Neuronal stem cell (in vitro differentiated cells): ENCODE measurements around the gene CA14.

Experiments
- DNase-seq: peaks from one replicate; pipeline ENCODE4 v3.0.0-alpha.2; 2013; ENCODE audit warnings: low spot score
- H2AFZ ChIP-seq: one replicate; pipeline ENCODE4 v1.6.1; 2013; ENCODE audit warnings: mild to moderate bottlenecking, low read length, inconsistent platforms
- H2AK5ac ChIP-seq: 2 replicates; pipeline ENCODE4 v1.6.1; 2013; ENCODE audit warnings: low read depth, mild to moderate bottlenecking, inconsistent platforms, low read length, moderate library complexity, mixed read lengths
- H2BK120ac ChIP-seq: 2 replicates; pipeline ENCODE4 v1.6.1; 2013; ENCODE audit warnings: low read depth, mild to moderate bottlenecking, inconsistent platforms, low read length, moderate library complexity, mixed read lengths
- H2BK12ac ChIP-seq: one replicate; pipeline ENCODE4 v1.6.1; 2013; ENCODE audit warnings: low read length, inconsistent platforms
- H2BK15ac ChIP-seq: 2 replicates; pipeline ENCODE4 v1.6.1; 2013; ENCODE audit warnings: mild to moderate bottlenecking, low read length, inconsistent platforms, mixed read lengths
- H2BK5ac ChIP-seq: one replicate; pipeline ENCODE4 v1.6.1; 2013; ENCODE audit warnings: inconsistent platforms, mild to moderate bottlenecking, low read length, moderate library complexity
- H3K14ac ChIP-seq: one replicate; pipeline ENCODE4 v1.6.1; 2013; ENCODE audit warnings: low read length, inconsistent platforms
- H3K18ac ChIP-seq: 2 replicates; pipeline ENCODE4 v1.6.1; 2013; ENCODE audit warnings: low read length, inconsistent platforms
- H3K23ac ChIP-seq: 2 replicates; pipeline ENCODE4 v1.6.1; 2013; ENCODE audit warnings: low read depth, mild to moderate bottlenecking, mixed read lengths, low read length, inconsistent platforms; ENCODE audit not compliant: poor library complexity
- H3K27ac ChIP-seq: replicated peaks from 3 replicates; pipeline ENCODE4 v1.5.1; 2013; ENCODE audit warnings: low read length, inconsistent platforms
- H3K27me3 ChIP-seq, 3 experiments: 2 replicates each; pipeline ENCODE4 v1.6.1; 2013; ENCODE audit warnings: low read length in 3 of 3, mild to moderate bottlenecking in 2 of 3, inconsistent platforms in 1 of 3, low read depth in 1 of 3, mixed read lengths in 1 of 3, moderate library complexity in 1 of 3; ENCODE audit not compliant: control insufficient read depth in 3 of 3, insufficient read depth in 3 of 3
- H3K36me3 ChIP-seq, 2 donors: replicated peaks in 1 of 2; 2 replicates each; pipeline ENCODE4 v1.6.1; 2013; ENCODE audit warnings: low read length in 2 of 2; ENCODE audit not compliant: control insufficient read depth in 2 of 2, insufficient read depth in 2 of 2
- H3K4ac ChIP-seq: 2 replicates; pipeline ENCODE4 v1.6.1; 2013; ENCODE audit warnings: inconsistent platforms, mild to moderate bottlenecking, low read length, moderate library complexity
- H3K4me1 ChIP-seq, 2 donors: 1 replicate in 1 of 2; 2 replicates in 1 of 2; pipeline ENCODE4 v1.6.1; 2013; ENCODE audit warnings: low read length in 2 of 2, low read depth in 1 of 2; ENCODE audit not compliant: control insufficient read depth in 2 of 2, insufficient read depth in 1 of 2
- H3K4me2 ChIP-seq: one replicate; pipeline ENCODE4 v1.6.1; 2013; ENCODE audit warnings: mild to moderate bottlenecking, low read length, inconsistent platforms; ENCODE audit not compliant: insufficient read depth, poor library complexity, severe bottlenecking
- H3K4me3 ChIP-seq, 2 donors: 2 replicates each; pipeline ENCODE4 v1.5.1; 2013; ENCODE audit warnings: low read length in 2 of 2, mild to moderate bottlenecking in 2 of 2, inconsistent platforms in 1 of 2, moderate library complexity in 1 of 2
- H3K79me1 ChIP-seq: one replicate; pipeline ENCODE4 v1.6.1; 2013; ENCODE audit warnings: low read depth, mild to moderate bottlenecking, inconsistent platforms, low read length, moderate library complexity
- H3K9ac ChIP-seq: one replicate; pipeline ENCODE4 v1.6.1; 2013; ENCODE audit warnings: mild to moderate bottlenecking, low read depth, low read length, inconsistent platforms; ENCODE audit not compliant: poor library complexity
- H3K9me3 ChIP-seq, 2 donors: replicated peaks in 1 of 2; 2 replicates each; pipeline versions ENCODE3 to v1.6.1; 2013; ENCODE audit warnings: low read length in 2 of 2, mild to moderate bottlenecking in 2 of 2, inconsistent platforms in 1 of 2, low read depth in 1 of 2, mixed read lengths in 1 of 2, moderate library complexity in 1 of 2; ENCODE audit not compliant: control insufficient read depth in 2 of 2, insufficient read depth in 1 of 2
- H4K8ac ChIP-seq: one replicate; pipeline ENCODE4 v1.6.1; 2013; ENCODE audit warnings: low read depth, mild to moderate bottlenecking, inconsistent platforms, low read length, moderate library complexity
- H4K91ac ChIP-seq: one replicate; pipeline ENCODE4 v1.6.1; 2013; ENCODE audit warnings: low read length, low read depth, mild to moderate bottlenecking, inconsistent platforms; ENCODE audit not compliant: poor library complexity
- WGBS, 2 donors: extraction: QIAGEN DNeasy Blood & Tissue Kit; methylation state at CpG; one replicate each; pipeline ENCODE4 v1.1.7; 2013; ENCODE audit warnings: missing lambda C conversion rate in 2 of 2, mixed read lengths in 1 of 2; ENCODE audit not compliant: insufficient read length in 2 of 2, insufficient replicate concordance in 1 of 2; ENCODE audit errors: extremely low coverage in 2 of 2; 5-methylcytosine and 5-hydroxymethylcytosine counted together

The CA14 gene

GRCh38 chr1:150234309-150234565 is 23.3 kb upstream of the CA14 start:
- peak overlapping the region; percentile 85 for H3K27ac ChIP-seq
- no peaks in the 10 kb centered on the region for H3K27me3 ChIP-seq
- no CpG with 5 or more reads among the region's 9 CpGs for WGBS, 2 donors
- H3K4ac ChIP-seq: no peak overlapping the region
- H2AK5ac ChIP-seq: no peak overlapping the region
- peaks cover 6 to 31% of the 10 kb centered on the region in 2 donors for H3K36me3 ChIP-seq
- H3K4me2 ChIP-seq: peak overlapping the region; percentile 73
- DNase-seq: no peak
- peak overlapping the region; percentile 67 for H3K23ac ChIP-seq
- H2BK15ac ChIP-seq: no peak overlapping the region
- H3K4me1 ChIP-seq: peaks cover 1 to 7% of the 10 kb centered on the region in 2 donors
- no peak overlapping the region for H2BK120ac ChIP-seq
- H3K18ac ChIP-seq: peak overlapping the region; percentile 96
- H2BK5ac ChIP-seq: peak overlapping the region; percentile 94
- no peak overlapping the region for H4K91ac ChIP-seq
- H3K79me1 ChIP-seq: peaks cover 4% of the 10 kb centered on the region
- H4K8ac ChIP-seq: no peak overlapping the region
- no peak overlapping the region for H2BK12ac ChIP-seq
- peak overlapping the region; percentile 75 to 99 for H3K4me3 ChIP-seq
- H3K9ac ChIP-seq: peak overlapping the region; percentile 93
- no peak overlapping the region for H3K14ac ChIP-seq
- no peaks in the 10 kb centered on the region for H3K9me3 ChIP-seq
- peak overlapping the region; percentile 66 for H2AFZ ChIP-seq

- Histone ChIP-seq H3K79me1 (peaks cover 4% of the 10 kb centered on the region), H2BK12ac (no peak overlapping the region), H3K27ac (peak overlapping the region; percentile 85), H2AFZ (peak overlapping the region; percentile 66), H3K14ac (peak overlapping the region; percentile 10), H2BK120ac (no peak overlapping the region), H3K18ac (peak overlapping the region; percentile 96), H3K4me2 (peak overlapping the region; percentile 73), H3K9me3 (no peaks in the 10 kb centered on the region), H3K4me1 (peaks cover 1 to 7% of the 10 kb centered on the region in 2 donors), H2BK15ac (no peak overlapping the region), H3K23ac (peak overlapping the region; percentile 67), H3K27me3 (no peaks in the 10 kb centered on the region), H3K36me3 (peaks cover 4 to 26% of the 10 kb centered on the region in 2 donors), H4K8ac (peak overlapping the region; percentile 86), H4K91ac (no peak overlapping the region), H3K4ac (peak overlapping the region; percentile 1), H2BK5ac (peak overlapping the region; percentile 94), H3K4me3 (peak overlapping the region; percentile 75 to 99), H2AK5ac (peak overlapping the region; percentile 85), H3K9ac (peak overlapping the region; percentile 93)
- peak; percentile 65 for DNase-seq
- no CpG with 5 or more reads among the region's 78 CpGs for WGBS, 2 donors
These were observed 22.8 kb upstream of the CA14 start for GRCh38 chr1:150234566-150235293.

- Histone ChIP-seq H3K9me3 (no peaks in the 10 kb centered on the region), H3K4me3 (peak overlapping the region; percentile 75 to 99), H2BK12ac (no peak overlapping the region), H3K23ac (peak overlapping the region; percentile 67), H3K79me1 (peaks cover 4% of the 10 kb centered on the region), H2BK5ac (peak overlapping the region; percentile 94), H2BK120ac (no peak overlapping the region), H3K4ac (peak overlapping the region; percentile 1), H3K9ac (peak overlapping the region; percentile 93), H4K8ac (peak overlapping the region; percentile 86), H2AFZ (peak overlapping the region; percentile 66), H3K4me2 (peak overlapping the region; percentile 73), H3K14ac (peak overlapping the region; percentile 10), H3K18ac (peak overlapping the region; percentile 96), H3K36me3 (peaks cover 4 to 19% of the 10 kb centered on the region in 2 donors), H2BK15ac (no peak overlapping the region), H3K27ac (peak overlapping the region; percentile 85), H3K27me3 (no peaks in the 10 kb centered on the region), H4K91ac (no peak overlapping the region), H3K4me1 (peaks cover 1 to 7% of the 10 kb centered on the region in 2 donors), H2AK5ac (peak overlapping the region; percentile 85)
- DNase-seq: no peak
- WGBS, 2 donors: no CpG with 5 or more reads among the region's 27 CpGs
These were observed 22.2 kb upstream of the CA14 start for GRCh38 chr1:150235294-150235851.

- DNase-seq: peak; percentile 99
- H3K79me1 ChIP-seq: peaks cover 4% of the 10 kb centered on the region
- WGBS, 2 donors: no CpG with 5 or more reads among the region's 33 CpGs
These were observed 21.5 kb upstream of the CA14 start, which contains the start of gene ANP32E for GRCh38 chr1:150235852-150236613. TSS of gene ANP32E (minus strand) at chr1:150236112. CDS start at chr1:150235786, 326 bp downstream.

More at GRCh38 chr1:150235852-150236613, 21.5 kb upstream of the CA14 start, which contains the start of gene ANP32E:
- peaks cover 4 to 13% of the 10 kb centered on the region in 2 donors for H3K36me3 ChIP-seq
- H3K4ac ChIP-seq: peak within 1 kb of the TSS; percentile 1
- H2BK12ac ChIP-seq: no peak within 1 kb of the TSS
- H3K9ac ChIP-seq: peak within 1 kb of the TSS; percentile 93
- H3K27ac ChIP-seq: peak within 1 kb of the TSS; percentile 90
- H3K9me3 ChIP-seq: no peaks in the 10 kb centered on the region
- H4K8ac ChIP-seq: peak within 1 kb of the TSS; percentile 86
- H2AK5ac ChIP-seq: peak within 1 kb of the TSS; percentile 85
- H2BK120ac ChIP-seq: no peak within 1 kb of the TSS
- no peak within 1 kb of the TSS for H4K91ac ChIP-seq
- H3K27me3 ChIP-seq: no peaks in the 10 kb centered on the region
- peak within 1 kb of the TSS; percentile 73 for H3K4me2 ChIP-seq
- H2AFZ ChIP-seq: peak within 1 kb of the TSS; percentile 74
- peak within 1 kb of the TSS; percentile 76 for H3K23ac ChIP-seq
- H3K4me1 ChIP-seq: peaks cover 1 to 7% of the 10 kb centered on the region in 2 donors
- peak within 1 kb of the TSS; percentile 10 for H3K14ac ChIP-seq
- H2BK15ac ChIP-seq: no peak within 1 kb of the TSS
- peak within 1 kb of the TSS; percentile 96 for H3K18ac ChIP-seq
- peak within 1 kb of the TSS; percentile 94 for H2BK5ac ChIP-seq
- H3K4me3 ChIP-seq: peak within 1 kb of the TSS; percentile 75 to 99
